ENCODE data around the gene GRB2. TPM values are rescaled to one million over a fixed set of nuclear protein-coding genes. Genes with fewer than 3 reads are reported as not detected.

GRB2 gene
- total RNA-seq (2022; extraction: Qiagen RNA extraction; ENCODE audit: low read depth), result 97.4 to 132 TPM (median 98.2 TPM) in 5 replicates

DNA sequence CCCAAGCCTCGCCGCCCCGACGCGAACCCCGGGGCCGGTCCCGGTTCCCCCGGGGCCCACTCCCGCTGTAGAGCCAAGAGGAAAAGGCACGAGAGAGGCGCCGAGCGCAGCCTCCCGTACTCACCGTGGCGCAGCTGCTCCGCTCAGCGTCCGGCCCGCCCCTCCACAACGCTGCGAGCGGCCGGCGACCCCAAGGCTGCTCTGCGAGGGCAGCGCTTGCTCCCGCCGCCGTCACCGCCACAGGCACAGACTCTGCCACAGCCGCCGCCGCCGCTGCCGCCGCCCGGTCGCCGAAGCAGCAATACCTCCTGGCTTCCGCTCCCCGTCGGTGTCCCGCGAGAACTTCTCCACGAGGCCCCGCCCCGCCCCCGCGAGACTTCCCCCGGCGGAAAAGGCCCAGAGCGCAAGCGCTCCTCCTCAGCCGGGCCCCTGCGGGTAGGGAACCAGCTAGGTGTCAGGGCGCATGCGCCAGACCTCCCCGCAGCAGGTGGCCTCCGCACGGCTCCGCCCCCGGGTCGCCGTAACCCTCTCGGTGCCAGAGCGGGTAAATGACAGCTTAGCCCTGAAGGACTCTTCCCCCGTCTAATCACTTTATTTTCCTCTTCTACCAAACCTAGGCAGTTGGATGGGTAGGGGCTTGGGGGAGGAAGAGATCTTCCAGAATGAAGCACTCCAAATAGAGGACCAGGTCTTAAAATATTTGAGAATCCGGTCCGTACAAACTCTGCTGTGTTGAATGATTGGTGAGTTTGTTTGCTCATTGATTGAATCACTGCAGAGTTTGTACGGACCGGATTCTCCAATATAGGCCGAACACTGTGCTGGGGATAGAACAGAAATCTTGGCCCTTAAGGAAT lies at the start of gene GRB2:
TSS of gene GRB2 (minus strand) at position 314 of the 857 bp plus-strand sequence. CDS start 12,050 bp downstream, outside the sequence.

DNA sequence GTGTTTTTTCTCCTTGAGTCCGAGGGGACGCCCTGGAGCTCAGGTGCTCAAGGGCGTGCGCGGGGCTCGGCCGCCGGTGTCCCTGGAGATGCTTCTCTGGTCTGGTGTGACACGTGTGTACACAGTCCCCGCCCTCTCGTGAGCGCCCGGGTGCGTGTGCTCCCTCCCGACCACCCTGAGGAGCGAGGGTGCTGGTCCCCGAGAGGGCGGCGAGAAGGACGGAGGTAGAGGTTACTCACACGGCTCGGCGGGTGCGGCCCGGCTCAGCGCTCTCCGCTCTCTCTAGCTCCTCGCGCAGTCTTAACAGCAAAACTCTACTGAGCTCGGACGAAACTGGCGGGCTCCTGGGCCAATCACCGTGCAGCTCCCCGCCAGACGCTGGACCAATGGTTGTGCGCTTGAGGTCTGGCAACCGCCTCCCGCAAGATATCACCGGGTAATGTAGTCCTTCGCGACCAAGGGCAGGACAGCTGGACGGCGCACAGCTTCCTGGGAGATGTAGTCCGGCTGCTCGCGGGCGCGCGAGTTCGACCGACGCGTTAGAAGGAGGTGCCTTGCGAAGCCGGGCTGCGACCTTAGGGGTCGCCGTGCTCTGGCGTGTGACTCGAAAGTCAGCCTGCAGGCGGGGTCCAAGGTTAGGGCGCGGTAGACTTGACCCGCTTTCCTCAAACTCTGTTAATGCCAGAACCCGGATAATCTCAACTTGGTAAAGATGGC lies 116.2 kb downstream of the GRB2 start, which contains the start of gene SLC25A19:
TSS of gene SLC25A19 (minus strand) at position 319 of the 717 bp plus-strand sequence. CDS start 2,669 bp downstream, outside the sequence.

DNA sequence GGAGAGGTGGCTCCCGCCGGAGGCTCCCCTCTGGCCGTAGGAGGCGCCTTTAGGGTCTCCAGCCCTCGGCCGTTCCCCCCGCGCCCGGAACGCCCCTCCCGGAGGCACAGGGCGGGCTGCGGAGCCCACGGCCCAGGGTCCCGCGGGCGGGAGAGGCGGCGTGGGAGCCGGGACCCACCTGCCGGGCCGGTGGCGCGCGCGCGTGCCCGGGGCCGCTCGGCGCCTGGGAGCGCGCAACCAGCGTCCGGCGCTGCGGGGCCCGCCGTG lies 134.6 kb downstream of the GRB2 start, which contains the start of gene MIF4GD:
TSS of gene MIF4GD (minus strand) at position 266 of the 267 bp plus-strand sequence. CDS start 1,036 bp downstream, outside the sequence.

Other genes with a start within 250 kb of the GRB2 start
- gene SUMO2, start 222.7 kb downstream of the GRB2 start, total RNA-seq (2022; extraction: Qiagen RNA extraction; ENCODE audit: low read depth), result 369 to 399 TPM (median 390 TPM) in 5 replicates
- 84.5 to 125 TPM (median 100 TPM) in 5 replicates for gene NUP85, start 200.0 kb downstream of the GRB2 start, total RNA-seq (2022; extraction: Qiagen RNA extraction; ENCODE audit: low read depth)
- gene GGA3, start 144.1 kb downstream of the GRB2 start, total RNA-seq (2022; extraction: Qiagen RNA extraction; ENCODE audit: low read depth), result 22.7 to 29.3 TPM (median 27.7 TPM) in 5 replicates
- 143 to 203 TPM (median 172 TPM) in 5 replicates for gene MRPS7, start 143.8 kb downstream of the GRB2 start, total RNA-seq (2022; extraction: Qiagen RNA extraction; ENCODE audit: low read depth)
- 32.8 to 37.8 TPM (median 37.2 TPM) in 5 replicates for gene MIF4GD, start 134.4 kb downstream of the GRB2 start, total RNA-seq (2022; extraction: Qiagen RNA extraction; ENCODE audit: low read depth)
- 18.2 to 25.0 TPM (median 21.2 TPM) in 5 replicates for gene SLC25A19, start 116.2 kb downstream of the GRB2 start, total RNA-seq (2022; extraction: Qiagen RNA extraction; ENCODE audit: low read depth)
- gene TMEM94, start 51.0 kb upstream of the GRB2 start, total RNA-seq (2022; extraction: Qiagen RNA extraction; ENCODE audit: low read depth), result 35.5 to 49.1 TPM (median 43.1 TPM) in 5 replicates
- gene CASKIN2, start 109.9 kb upstream of the GRB2 start, total RNA-seq (2022; extraction: Qiagen RNA extraction; ENCODE audit: low read depth), result 7.5 to 12.7 TPM (median 9.3 TPM) in 5 replicates
- 24.6 to 49.5 TPM (median 42.8 TPM) in 5 replicates for gene TSEN54, start 110.8 kb upstream of the GRB2 start, total RNA-seq (2022; extraction: Qiagen RNA extraction; ENCODE audit: low read depth)
- 13.4 to 28.9 TPM (median 25.5 TPM) in 5 replicates for gene LLGL2, start 120.0 kb upstream of the GRB2 start, total RNA-seq (2022; extraction: Qiagen RNA extraction; ENCODE audit: low read depth)
- gene MYO15B, start 182.1 kb upstream of the GRB2 start, total RNA-seq (2022; extraction: Qiagen RNA extraction; ENCODE audit: low read depth), result 33.4 to 72.6 TPM (median 52.6 TPM) in 5 replicates
- 0.32 to 2.4 TPM (median 0.59 TPM) in 5 replicates for gene SMIM5, start 227.8 kb upstream of the GRB2 start, total RNA-seq (2022; extraction: Qiagen RNA extraction; ENCODE audit: low read depth)